AG10803 (cell line): ENCODE results near the gene TMEM132D.

ENCODE experiments used
- DNase-seq: peaks from one replicate; pipeline ENCODE4 v3.0.0; 2010; ENCODE audit warnings: low read depth
- H3K4me3 ChIP-seq: 2 replicates; pipeline ENCODE4 v1.5.1; 2011; ENCODE audit warnings: mild to moderate bottlenecking, low read length, control low read depth
- TF ChIP-seq, protein P1 (sequence below): conservative IDR thresholded peaks from 2 replicates; pipeline ENCODE4 v1.5.1; 2011; ENCODE audit warnings: mild to moderate bottlenecking, low read length, control low read depth, inconsistent platforms

The TMEM132D gene

GRCh38 chr12:129659961-129660622 lies 243.7 kb downstream of the TMEM132D start:
- DNase-seq: no peak
- no peak overlapping the region for H3K4me3 ChIP-seq
- TF ChIP-seq, protein P1, sequence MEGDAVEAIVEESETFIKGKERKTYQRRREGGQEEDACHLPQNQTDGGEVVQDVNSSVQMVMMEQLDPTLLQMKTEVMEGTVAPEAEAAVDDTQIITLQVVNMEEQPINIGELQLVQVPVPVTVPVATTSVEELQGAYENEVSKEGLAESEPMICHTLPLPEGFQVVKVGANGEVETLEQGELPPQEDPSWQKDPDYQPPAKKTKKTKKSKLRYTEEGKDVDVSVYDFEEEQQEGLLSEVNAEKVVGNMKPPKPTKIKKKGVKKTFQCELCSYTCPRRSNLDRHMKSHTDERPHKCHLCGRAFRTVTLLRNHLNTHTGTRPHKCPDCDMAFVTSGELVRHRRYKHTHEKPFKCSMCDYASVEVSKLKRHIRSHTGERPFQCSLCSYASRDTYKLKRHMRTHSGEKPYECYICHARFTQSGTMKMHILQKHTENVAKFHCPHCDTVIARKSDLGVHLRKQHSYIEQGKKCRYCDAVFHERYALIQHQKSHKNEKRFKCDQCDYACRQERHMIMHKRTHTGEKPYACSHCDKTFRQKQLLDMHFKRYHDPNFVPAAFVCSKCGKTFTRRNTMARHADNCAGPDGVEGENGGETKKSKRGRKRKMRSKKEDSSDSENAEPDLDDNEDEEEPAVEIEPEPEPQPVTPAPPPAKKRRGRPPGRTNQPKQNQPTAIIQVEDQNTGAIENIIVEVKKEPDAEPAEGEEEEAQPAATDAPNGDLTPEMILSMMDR: no peak

DNA sequence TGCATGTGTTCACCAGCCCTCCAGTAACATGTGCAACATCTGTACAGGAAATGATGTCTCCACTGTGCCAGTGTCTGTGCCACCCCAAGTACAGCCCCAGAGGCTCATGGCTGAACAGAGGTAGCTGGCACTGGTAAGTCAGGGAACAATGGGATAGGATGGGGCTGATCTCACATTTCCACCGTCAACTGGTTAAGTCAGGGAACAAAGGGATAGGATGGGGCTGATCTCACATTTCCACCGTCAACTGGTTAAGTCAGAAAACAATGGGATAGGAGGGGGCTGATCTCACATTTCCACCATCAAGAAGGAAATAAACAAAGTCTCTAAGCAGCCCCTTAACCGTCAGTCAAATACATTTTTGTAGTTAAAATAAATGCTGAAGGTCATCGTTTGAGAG lies 246.6 kb downstream of the TMEM132D start:
- no peak for DNase-seq
- TF ChIP-seq, protein P1: no peak
- H3K4me3 ChIP-seq: no peak overlapping the region

DNA sequence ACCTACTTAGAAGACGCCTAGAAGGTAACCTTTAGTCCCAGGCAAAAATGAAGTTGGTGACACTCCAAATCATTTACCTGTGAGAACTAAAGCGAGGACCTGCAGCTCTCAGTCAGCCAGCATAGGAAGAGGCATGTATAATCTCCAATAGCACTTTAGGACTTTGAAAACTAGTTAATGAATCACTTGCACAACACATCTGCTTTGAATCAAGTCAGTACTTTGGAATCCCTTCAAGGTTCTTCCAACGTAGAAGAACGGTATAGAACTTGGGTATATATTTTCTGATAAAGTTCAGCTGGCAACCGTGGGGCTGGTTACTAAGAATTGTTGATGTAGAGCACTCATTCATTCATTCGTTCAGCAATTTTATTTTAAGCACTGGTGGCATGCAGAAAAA lies 251.9 kb downstream of the TMEM132D start:
- no peak overlapping the region for H3K4me3 ChIP-seq
- DNase-seq: no peak
- TF ChIP-seq, protein P1: no peak

GRCh38 chr12:129641926-129642325 lies 261.9 kb downstream of the TMEM132D start:
- TF ChIP-seq, protein P1: no peak
- no peak overlapping the region for H3K4me3 ChIP-seq
- no peak for DNase-seq

DNA sequence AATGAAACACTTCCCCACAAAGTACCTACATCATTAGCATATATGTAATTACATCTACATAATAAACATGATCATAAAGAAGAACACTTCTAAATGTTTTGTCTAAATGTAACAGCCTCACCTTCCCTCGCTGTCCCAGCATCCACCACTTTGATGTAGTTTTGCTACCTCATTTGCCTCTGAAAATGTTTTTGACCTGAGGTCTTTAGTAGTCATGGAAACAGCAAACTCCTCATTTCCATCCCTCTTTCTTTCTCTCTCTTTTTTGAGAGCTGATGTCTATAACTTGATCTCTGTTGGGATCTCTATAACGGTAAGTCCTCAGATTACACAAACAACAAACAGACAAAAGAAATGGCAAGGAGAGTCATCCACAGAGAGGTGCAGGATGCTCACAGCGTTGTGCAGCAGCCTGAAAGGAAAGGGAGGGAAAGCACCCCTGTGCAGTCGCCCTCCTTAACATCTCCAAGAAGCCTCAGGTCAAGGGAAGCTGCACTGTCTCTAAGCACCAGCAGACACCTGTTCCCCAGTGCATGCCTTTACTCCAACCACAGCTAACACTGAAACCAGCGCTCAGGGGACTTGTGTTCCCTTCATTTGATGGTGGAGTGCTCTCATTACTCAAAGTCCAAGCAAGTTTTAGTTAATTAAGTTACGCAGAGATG lies 268.7 kb downstream of the TMEM132D start:
- no peak for DNase-seq
- no peak overlapping the region for H3K4me3 ChIP-seq
- TF ChIP-seq, protein P1: no peak

DNA sequence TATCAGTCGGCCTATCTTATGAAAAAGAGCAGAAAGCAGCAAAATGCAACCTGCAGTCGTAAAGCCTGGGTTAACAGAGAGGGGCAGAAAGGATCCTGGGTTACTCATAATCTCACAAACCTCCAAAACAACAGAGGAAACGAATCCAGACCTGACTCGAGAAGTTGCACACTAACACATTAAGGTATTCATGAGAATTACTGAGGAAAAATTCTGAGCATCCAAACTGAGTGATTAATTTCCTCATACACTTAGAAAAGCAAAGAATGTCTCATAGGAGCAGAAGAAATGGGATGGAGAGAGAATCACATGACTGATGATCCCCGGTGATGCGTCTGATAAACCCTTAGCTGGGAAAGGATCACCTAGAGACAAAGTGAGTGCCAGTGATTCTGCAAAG lies 272.5 kb downstream of the TMEM132D start:
- TF ChIP-seq, protein P1: no peak
- H3K4me3 ChIP-seq: no peak overlapping the region
- no peak for DNase-seq

- DNase-seq: no peak
- no peak overlapping the region for H3K4me3 ChIP-seq
- TF ChIP-seq, protein P1: no peak
Measured at GRCh38 chr12:129629901-129630300, 273.9 kb downstream of the TMEM132D start.
